Tibial nerve (tissue), 4 donors: Measurements from ENCODE around the gene C2orf66. TPM values are rescaled to one million over a fixed set of nuclear protein-coding genes. Genes with fewer than 3 reads are reported as not detected.

Source experiments
- DNase-seq, 2 donors: peaks; one replicate each; pipeline ENCODE4 v3.0.0-alpha.2; 2019; ENCODE audit warnings: low spot score in 2 of 2
- H3K27ac ChIP-seq, 4 donors: fragments of 200-600 bp; sonication (generic) in 3 of 4; one replicate each; pipeline ENCODE4 v1.5.1; 2017 to 2019; ENCODE audit warnings: mild to moderate bottlenecking in 1 of 4
- H3K27me3 ChIP-seq, 2 donors: fragments of 200-600 bp; sonication (generic) in 1 of 2; one replicate each; pipeline versions ENCODE4 v1.5.1 to v1.6.0; 2017 to 2019
- H3K36me3 ChIP-seq, 3 donors: fragments of 200-600 bp; sonication (generic); one replicate each; pipeline ENCODE4 v1.5.1; 2018 to 2019
- H3K4me1 ChIP-seq, 4 donors: fragments of 200-600 bp; sonication (generic) in 3 of 4; one replicate each; pipeline ENCODE4 v1.5.1; 2017 to 2019
- H3K4me3 ChIP-seq, 4 donors: fragments of 200-600 bp; sonication (generic) in 3 of 4; one replicate each; pipeline ENCODE4 v1.5.1; 2017 to 2019; ENCODE audit warnings: mild to moderate bottlenecking in 1 of 4, moderate library complexity in 1 of 4
- H3K9me3 ChIP-seq, 4 donors: fragments of 200-600 bp; sonication (generic) in 3 of 4; one replicate each; pipeline ENCODE4 v1.5.1; 2017 to 2019
- CTCF ChIP-seq, 5 experiments: fragments of 200-600 bp in 3 of 5; fragments of 450-650 bp in 2 of 5; sonication (generic) in 3 of 5; IDR thresholded peaks; one replicate each; pipeline ENCODE4 v1.5.1; 2016 to 2019; ENCODE audit warnings: antibody characterized with exemption in 5 of 5, mild to moderate bottlenecking in 3 of 5, moderate library complexity in 2 of 5
- EP300 ChIP-seq, 2 donors: sonication (generic); formaldehyde crosslinking; IDR thresholded peaks; one replicate each; pipeline ENCODE4 v1.6.1; 2017; ENCODE audit warnings: antibody characterized with exemption in 2 of 2, mild to moderate bottlenecking in 1 of 2
- POLR2A ChIP-seq, 2 donors: fragments of 450-650 bp; IDR thresholded peaks; one replicate each; pipeline ENCODE4 v1.6.1; 2017; ENCODE audit warnings: antibody characterized with exemption in 2 of 2, mild to moderate bottlenecking in 2 of 2, moderate library complexity in 2 of 2
- WGBS, 2 donors: methylation state at CpG; one replicate each; pipeline ENCODE4 v1.1.5; 2018; 5-methylcytosine and 5-hydroxymethylcytosine counted together
- total RNA-seq, 4 donors: library from RNA; depleted of rRNA; stranded (reverse); fragments of >200 nt; gene quantifications; one replicate each; pipeline ENCODE4 v1.1.0, GENCODE V29; 2016

C2orf66 gene
- total RNA-seq, 4 donors from 2014 or later = not detected

DNA sequence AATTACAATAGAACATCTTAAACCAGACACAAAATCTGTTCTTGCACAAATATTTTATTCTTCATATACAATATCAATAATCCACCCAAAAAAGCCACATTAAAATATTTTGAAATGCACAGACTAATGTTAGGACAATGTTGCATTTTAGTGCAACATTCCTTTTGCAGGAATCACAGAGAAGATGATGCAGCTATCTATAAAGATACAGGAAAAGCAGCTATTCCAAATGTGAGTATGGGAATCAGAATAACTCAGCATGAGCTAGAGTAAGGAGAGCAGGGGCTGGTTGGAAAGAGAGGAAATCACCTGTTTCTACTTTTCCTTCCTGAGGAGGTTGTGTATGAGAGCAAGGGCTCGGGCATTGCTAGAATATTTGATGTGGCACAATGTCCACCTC lies 4.8 kb downstream of the C2orf66 start:
- H3K27ac ChIP-seq = no peak overlapping the region
- no peak for DNase-seq
- 57 to 73% methylated on average over 1 of the region's 1 CpG for WGBS, 2 donors
- H3K9me3 ChIP-seq = no peaks in the 10 kb centered on the region
- TF ChIP-seq POLR2A (IDR thresholded peaks at IDR 0.05) (no peak), CTCF (IDR thresholded peaks at IDR 0.05) (no peak), EP300 (IDR thresholded peaks at IDR 0.05) (no peak)
- H3K4me3 ChIP-seq = no peak overlapping the region
- no peaks in the 10 kb centered on the region for H3K27me3 ChIP-seq
- H3K36me3 ChIP-seq = no peaks in the 10 kb centered on the region
- peaks cover 0 to 6% (median 0%) of the 10 kb centered on the region in 4 donors for H3K4me1 ChIP-seq

DNA sequence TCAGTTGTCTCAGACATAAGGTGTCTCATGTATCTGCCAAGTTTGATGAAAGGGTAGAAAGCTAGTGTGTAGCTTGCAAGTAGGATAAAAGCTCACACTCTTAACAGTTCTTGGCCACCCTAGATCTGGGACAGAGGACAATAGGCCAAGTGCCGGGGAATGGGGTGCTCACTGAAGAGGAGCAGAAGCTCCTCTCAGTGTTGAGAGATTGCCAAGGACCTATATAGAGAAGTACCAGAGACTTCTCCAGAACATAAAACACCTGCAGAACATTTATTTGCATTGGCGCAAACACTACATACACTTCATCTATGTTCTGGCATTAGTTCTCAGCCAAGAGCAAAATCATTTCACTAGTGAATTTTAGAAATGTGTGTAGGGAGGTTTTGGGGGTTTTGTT lies 6.8 kb downstream of the C2orf66 start:
- 70 to 72% methylated on average over 2 of the region's 2 CpGs for WGBS, 2 donors
- Histone ChIP-seq H3K4me3 (no peak overlapping the region), H3K9me3 (no peaks in the 10 kb centered on the region)

GRCh38 chr2:196801674-196802261 lies 7.4 kb downstream of the C2orf66 start:
- no peaks in the 10 kb centered on the region for H3K27me3 ChIP-seq
- TF ChIP-seq EP300 (IDR thresholded peaks at IDR 0.05) (no peak), CTCF (IDR thresholded peaks at IDR 0.05) (no peak), POLR2A (IDR thresholded peaks at IDR 0.05) (no peak)
- H3K36me3 ChIP-seq = peaks cover 0 to 5% (median 0%) of the 10 kb centered on the region in 3 donors
- DNase-seq = no peak
- no peak overlapping the region for H3K4me3 ChIP-seq
- 12 to 22% methylated on average over 2 of the region's 2 CpGs for WGBS, 2 donors
- no peaks in the 10 kb centered on the region for H3K9me3 ChIP-seq
- H3K4me1 ChIP-seq = peaks cover 3 to 28% (median 13%) of the 10 kb centered on the region in 4 donors
- no peak overlapping the region for H3K27ac ChIP-seq

More for the DNA sequence above, 6.8 kb downstream of the C2orf66 start:
- no peak for DNase-seq
- TF ChIP-seq EP300 (IDR thresholded peaks at IDR 0.05) (no peak), POLR2A (IDR thresholded peaks at IDR 0.05) (no peak), CTCF (IDR thresholded peaks at IDR 0.05) (no peak)
- Histone ChIP-seq H3K4me1 (peaks cover 3 to 22% (median 12%) of the 10 kb centered on the region in 4 donors), H3K27ac (no peak overlapping the region), H3K27me3 (no peaks in the 10 kb centered on the region), H3K36me3 (no peaks in the 10 kb centered on the region)

DNA sequence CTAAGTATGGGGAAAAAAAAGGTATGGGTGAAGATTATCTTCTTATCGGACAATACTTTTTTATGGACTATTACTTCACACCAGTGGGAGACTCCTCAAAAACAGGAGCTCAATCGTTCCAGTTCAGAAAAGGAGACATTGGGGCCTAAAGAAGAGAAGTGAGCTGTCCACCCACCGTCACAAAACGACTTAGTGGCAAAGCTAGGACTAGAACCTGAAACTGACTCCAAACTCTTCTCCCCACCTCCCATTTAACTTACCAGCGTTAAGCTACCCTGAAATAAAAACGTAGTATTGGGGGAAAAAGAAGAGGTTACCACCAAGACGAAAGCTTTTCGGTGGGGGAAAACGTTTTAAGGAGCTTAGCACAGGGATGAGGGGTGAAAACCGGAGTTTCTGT lies 10.2 kb downstream of the C2orf66 start:
- TF ChIP-seq CTCF (IDR thresholded peaks at IDR 0.05) = no peak
- TF ChIP-seq EP300 (IDR thresholded peaks at IDR 0.05) = no peak
- no peak for TF ChIP-seq POLR2A (IDR thresholded peaks at IDR 0.05)
- WGBS, 2 donors = 6 to 7% methylated on average over 10 of the region's 10 CpGs
- peaks cover 3 to 37% (median 13%) of the 10 kb centered on the region in 4 donors for H3K4me1 ChIP-seq
- peak overlapping the region; percentile 35 to 70 (median 56) for H3K4me3 ChIP-seq
- peak overlapping the region; percentile 44 to 90 (median 76) for H3K27ac ChIP-seq
- no peaks in the 10 kb centered on the region for H3K27me3 ChIP-seq
- DNase-seq = no peak
- H3K9me3 ChIP-seq = no peaks in the 10 kb centered on the region
- H3K36me3 ChIP-seq = peaks cover 0 to 30% (median 3%) of the 10 kb centered on the region in 3 donors

GRCh38 chr2:196792865-196793264 lies 16.3 kb downstream of the C2orf66 start:
- Histone ChIP-seq H3K4me3 (no peak overlapping the region), H3K27ac (no peak overlapping the region), H3K36me3 (peaks cover 0 to 88% (median 18%) of the 10 kb centered on the region in 3 donors), H3K27me3 (no peaks in the 10 kb centered on the region), H3K9me3 (no peaks in the 10 kb centered on the region), H3K4me1 (peaks cover 0 to 20% (median 3%) of the 10 kb centered on the region in 4 donors)
- TF ChIP-seq POLR2A (IDR thresholded peaks at IDR 0.05) = no peak
- TF ChIP-seq EP300 (IDR thresholded peaks at IDR 0.05) = no peak
- TF ChIP-seq CTCF (IDR thresholded peaks at IDR 0.05) = no peak
- 93 to 95% methylated on average over 3 of the region's 3 CpGs for WGBS, 2 donors
- DNase-seq = no peak
